Measurements from ENCODE around the gene MAD1L1.

The MAD1L1 gene

GRCh38 chr7:1995426-1995825 lies 237.3 kb downstream of the MAD1L1 start:
- in situ Hi-C loops (cut with MboI; ENCODE audit: low sequenced_read_pairs), result no loop called here

GRCh38 chr7:1994931-1995330 lies 237.8 kb downstream of the MAD1L1 start:
- in situ Hi-C loops (cut with MboI; ENCODE audit: low sequenced_read_pairs), result no loop called here

GRCh38 chr7:1993776-1994740 lies 238.7 kb downstream of the MAD1L1 start:
- in situ Hi-C loops (cut with MboI; ENCODE audit: low sequenced_read_pairs), result no loop called here

GRCh38 chr7:1993031-1993695 lies 239.6 kb downstream of the MAD1L1 start:
- in situ Hi-C loops (cut with MboI; ENCODE audit: low sequenced_read_pairs), result no loop called here

GRCh38 chr7:1992554-1992953 lies 240.2 kb downstream of the MAD1L1 start:
- in situ Hi-C loops (cut with MboI; ENCODE audit: low sequenced_read_pairs), result no loop called here

- in situ Hi-C loops (cut with MboI; ENCODE audit: low sequenced_read_pairs), result no loop called here
Measured at GRCh38 chr7:1990001-1990670, 242.6 kb downstream of the MAD1L1 start.

GRCh38 chr7:1989049-1989860 lies 243.5 kb downstream of the MAD1L1 start:
- in situ Hi-C loops (cut with MboI; ENCODE audit: low sequenced_read_pairs), result no loop called here

GRCh38 chr7:1988533-1988930 lies 244.2 kb downstream of the MAD1L1 start:
- in situ Hi-C loops (cut with MboI; ENCODE audit: low sequenced_read_pairs), result no loop called here

GRCh38 chr7:1987591-1988532 lies 244.9 kb downstream of the MAD1L1 start:
- in situ Hi-C loops (cut with MboI; ENCODE audit: low sequenced_read_pairs), result no loop called here

GRCh38 chr7:1987084-1987535 lies 245.6 kb downstream of the MAD1L1 start:
- in situ Hi-C loops (cut with MboI; ENCODE audit: low sequenced_read_pairs), result no loop called here

GRCh38 chr7:1986366-1987083 lies 246.2 kb downstream of the MAD1L1 start:
- in situ Hi-C loops (cut with MboI; ENCODE audit: low sequenced_read_pairs), result no loop called here

- in situ Hi-C loops (cut with MboI; ENCODE audit: low sequenced_read_pairs), result no loop called here
Measured at GRCh38 chr7:1985936-1986335, 246.8 kb downstream of the MAD1L1 start.

- in situ Hi-C loops (cut with MboI; ENCODE audit: low sequenced_read_pairs), result no loop called here
Measured at GRCh38 chr7:1985042-1985441, 247.7 kb downstream of the MAD1L1 start.

- in situ Hi-C loops (cut with MboI; ENCODE audit: low sequenced_read_pairs), result no loop called here
Measured at GRCh38 chr7:1981878-1982230, 250.9 kb downstream of the MAD1L1 start.

GRCh38 chr7:1981201-1981877 lies 251.4 kb downstream of the MAD1L1 start:
- in situ Hi-C loops (cut with MboI; ENCODE audit: low sequenced_read_pairs), result no loop called here

- in situ Hi-C loops (cut with MboI; ENCODE audit: low sequenced_read_pairs), result no loop called here
Measured at GRCh38 chr7:1979591-1980560, 252.9 kb downstream of the MAD1L1 start.

Measured in HL-60/S4 treated with retinoic acid at 250 ng/mL for 4 days and 3 days (cell line).